Stimulated activated CD4-positive, alpha-beta T cell treated with anti-CD3 and anti-CD28 coated beads, Interleukin-1b, Interleukin-23, amount 100 ng/mL, for 1 hour (primary cell): ENCODE results near the gene GJB6.
"Not testable (repeated sequence)": the region's sequence is repeated elsewhere in the genome, so short reads cannot be mapped to it uniquely, and the experiment has no call there.

Experiments
- DNase-seq, 2 donors: peaks; one replicate each; pipeline ENCODE4 v3.0.0-alpha.2; 2020; ENCODE audit warnings: low read depth in 2 of 2

The GJB6 gene

GRCh38 chr13:20231839-20232555 lies at the start of gene GJB6:
Gene GJB6 (minus strand): TSS chr13:20232319. CDS start chr13:20223480, 8,839 bp downstream.
- peak in 1 of 2 donors; percentile 7 for DNase-seq

GRCh38 chr13:20276901-20277300 lies 44.8 kb upstream of the GJB6 start:
- not testable (repeated sequence) for DNase-seq

GRCh38 chr13:20274466-20274865 lies 42.3 kb upstream of the GJB6 start:
- no peak for DNase-seq

GRCh38 chr13:20272588-20273171 lies 40.6 kb upstream of the GJB6 start:
- no peak for DNase-seq

GRCh38 chr13:20272104-20272503 lies 40.0 kb upstream of the GJB6 start:
- no peak for DNase-seq

- DNase-seq: no peak
Observed at GRCh38 chr13:20271441-20271840, 39.3 kb upstream of the GJB6 start.

GRCh38 chr13:20270163-20270865 lies 38.2 kb upstream of the GJB6 start:
- no peak for DNase-seq

GRCh38 chr13:20264271-20265018 lies 32.3 kb upstream of the GJB6 start:
- DNase-seq: no peak

GRCh38 chr13:20263393-20264044 lies 31.4 kb upstream of the GJB6 start:
- DNase-seq: no peak

- DNase-seq: no peak
Observed at GRCh38 chr13:20258963-20259288, 26.8 kb upstream of the GJB6 start.

- DNase-seq: no peak
Observed at GRCh38 chr13:20258208-20258962, 26.3 kb upstream of the GJB6 start.

GRCh38 chr13:20254076-20254475 lies 22.0 kb upstream of the GJB6 start:
- no peak for DNase-seq

- DNase-seq: no peak
Observed at GRCh38 chr13:20249913-20250312, 17.8 kb upstream of the GJB6 start.

GRCh38 chr13:20247963-20248362 lies 15.8 kb upstream of the GJB6 start:
- DNase-seq: no peak

GRCh38 chr13:20247403-20247802 lies 15.3 kb upstream of the GJB6 start:
- no peak for DNase-seq

- no peak for DNase-seq
Observed at GRCh38 chr13:20241593-20241992, 9.5 kb upstream of the GJB6 start.

- no peak for DNase-seq
Observed at GRCh38 chr13:20239748-20240147, 7.6 kb upstream of the GJB6 start.

- no peak for DNase-seq
Observed at GRCh38 chr13:20232556-20233277, 598 bp upstream of the GJB6 start.

- no peak for DNase-seq
Observed at GRCh38 chr13:20230913-20231838, 943 bp downstream of the GJB6 start.
